Chondrocyte (in vitro differentiated cells): Measurements from ENCODE around the gene IKZF3. TPM values are rescaled to one million over a fixed set of nuclear protein-coding genes. Genes with fewer than 3 reads are reported as not detected.

Experiments
- DNase-seq: peaks from one replicate; pipeline ENCODE4 v3.0.0; 2021; ENCODE audit warnings: mixed read lengths, low spot score
- H3K27ac Mint-ChIP-seq: one replicate; pipeline ENCODE4 v1.8.0; 2021; ENCODE audit warnings: mild to moderate bottlenecking, moderate library complexity, mixed read lengths; ENCODE audit not compliant: unreplicated experiment
- H3K27me3 Mint-ChIP-seq: 2 replicates; pipeline ENCODE4 v1.8.0; 2021; ENCODE audit warnings: low read depth, mixed read lengths
- H3K36me3 Mint-ChIP-seq: 2 replicates; pipeline ENCODE4 v1.8.0; 2021; ENCODE audit warnings: low read depth, mixed read lengths
- H3K4me1 Mint-ChIP-seq: 2 replicates; pipeline ENCODE4 v1.8.0; 2021; ENCODE audit warnings: low read depth, mild to moderate bottlenecking, mixed read lengths
- H3K4me3 Mint-ChIP-seq: one replicate; pipeline ENCODE4 v1.8.0; 2021; ENCODE audit warnings: mild to moderate bottlenecking, moderate library complexity, mixed read lengths; ENCODE audit not compliant: unreplicated experiment
- H3K9me3 Mint-ChIP-seq: 2 replicates; pipeline ENCODE4 v1.8.0; 2021; ENCODE audit warnings: low read depth, mixed read lengths
- CTCF ChIP-seq: fragments of 200-600 bp; sonication (generic); IDR thresholded peaks from 2 replicates; pipeline ENCODE4 v1.5.0; 2021; ENCODE audit warnings: antibody characterized with exemption, mild to moderate bottlenecking, moderate library complexity
- total RNA-seq: library from RNA; stranded (reverse); gene quantifications from 3 replicates; pipeline ENCODE4 v1.2.1, GENCODE V29; 2021

IKZF3 gene
- total RNA-seq, 1 donor from 2014 or later = not detected

DNA sequence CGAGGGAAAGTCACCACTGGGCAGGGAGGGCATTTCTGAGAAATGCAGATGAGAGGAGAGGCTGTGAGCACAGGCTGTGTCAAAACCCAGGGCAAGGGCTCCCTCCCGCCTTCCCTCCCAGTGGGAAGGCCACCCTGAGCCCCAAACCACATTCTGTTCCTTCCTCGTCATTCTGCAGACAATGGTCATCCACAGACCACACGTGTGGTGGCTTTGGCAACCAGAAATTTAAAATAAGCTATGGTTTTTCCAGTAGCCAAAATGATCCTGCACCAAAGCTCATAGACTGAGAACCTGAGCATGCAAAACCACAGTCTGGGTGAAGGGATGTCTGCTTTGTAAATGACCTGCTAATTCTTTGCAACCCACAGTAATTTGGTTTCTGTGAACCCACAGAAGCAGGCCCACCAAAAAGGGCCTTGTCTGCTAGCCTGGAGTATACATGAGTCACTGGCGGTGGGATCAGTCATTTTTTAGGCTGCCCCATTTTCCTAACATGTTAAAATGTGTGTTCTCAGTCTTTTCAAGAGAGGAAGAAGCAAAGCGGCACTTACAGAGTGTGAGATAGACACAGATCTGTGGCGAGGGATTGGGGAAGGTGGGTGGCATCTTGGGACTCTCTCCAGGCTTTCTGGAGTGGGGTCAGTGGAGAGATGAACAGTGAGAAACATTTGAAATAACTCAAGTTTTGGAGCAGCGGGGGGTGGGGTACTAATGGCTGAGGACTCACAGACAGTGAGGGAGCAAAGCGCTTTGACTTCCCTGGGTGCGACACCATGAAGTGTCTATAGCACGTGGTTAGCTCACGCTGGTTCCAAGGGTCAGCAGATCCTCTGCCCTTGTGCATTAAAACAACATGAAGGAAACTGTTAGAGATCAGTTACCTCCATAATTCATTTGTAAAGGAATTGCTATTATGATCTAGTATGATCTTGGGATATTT is 105.9 kb downstream of the IKZF3 start:
- no peak for DNase-seq
- TF ChIP-seq CTCF = no peak
- Mint-ChIP-seq H3K4me1 (peaks cover 19% of the 10 kb centered on the region), H3K27me3 (peaks cover 14% of the 10 kb centered on the region), H3K4me3 (no peak overlapping the region), H3K9me3 (no peaks in the 10 kb centered on the region), H3K36me3 (no peaks in the 10 kb centered on the region), H3K27ac (no peak overlapping the region)

- no peak for DNase-seq
- no peak for TF ChIP-seq CTCF
- Mint-ChIP-seq H3K27me3 (peaks cover 14% of the 10 kb centered on the region), H3K4me1 (peaks cover 16% of the 10 kb centered on the region), H3K27ac (no peak overlapping the region), H3K9me3 (no peaks in the 10 kb centered on the region), H3K4me3 (no peak overlapping the region), H3K36me3 (no peaks in the 10 kb centered on the region)
These were observed 106.9 kb downstream of the IKZF3 start for GRCh38 chr17:39757176-39757662.

DNA sequence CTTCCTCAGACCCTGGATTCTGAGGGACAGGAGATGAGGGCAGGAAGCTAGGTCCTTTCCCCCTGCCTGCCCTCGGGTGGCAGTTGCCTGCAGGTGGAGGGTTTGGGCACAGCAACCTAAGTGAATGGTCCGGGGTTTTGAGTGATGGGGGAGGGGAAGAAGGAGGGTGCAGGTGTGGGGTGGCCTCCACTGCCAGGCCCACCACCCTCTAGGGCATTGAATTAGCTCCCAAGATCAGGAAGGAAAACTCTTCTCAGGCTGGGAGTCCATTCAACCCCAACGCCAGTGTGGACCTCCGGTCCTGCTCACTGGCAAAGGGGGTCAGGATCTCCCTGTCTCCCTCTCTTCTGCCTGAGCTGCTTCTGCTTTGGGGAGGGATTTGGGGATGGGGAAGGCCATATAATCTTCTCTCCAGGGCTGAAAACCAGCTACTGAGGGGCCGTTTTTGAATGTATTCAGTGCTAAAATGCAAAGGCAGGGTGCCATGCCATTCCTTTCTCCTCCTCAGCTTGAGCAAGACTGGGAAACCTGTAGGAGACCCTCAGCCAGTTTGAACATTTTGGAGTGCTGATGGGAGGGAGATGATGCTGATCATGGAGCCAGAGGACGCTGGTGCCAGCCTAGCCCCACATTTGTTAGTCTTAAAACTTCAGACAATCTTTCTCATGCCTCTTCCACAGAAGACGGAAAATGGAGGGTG is 107.6 kb downstream of the IKZF3 start:
- TF ChIP-seq CTCF = no peak
- Mint-ChIP-seq H3K27ac (no peak overlapping the region), H3K4me3 (no peak overlapping the region), H3K27me3 (peaks cover 14% of the 10 kb centered on the region), H3K9me3 (no peaks in the 10 kb centered on the region), H3K36me3 (no peaks in the 10 kb centered on the region), H3K4me1 (peaks cover 22% of the 10 kb centered on the region)
- DNase-seq = no peak

GRCh38 chr17:39755554-39756379 is 108.3 kb downstream of the IKZF3 start:
- Mint-ChIP-seq H3K4me1 (peaks cover 24% of the 10 kb centered on the region), H3K27me3 (peaks cover 14% of the 10 kb centered on the region), H3K36me3 (no peaks in the 10 kb centered on the region), H3K27ac (peak overlapping the region; percentile 83), H3K4me3 (no peak overlapping the region), H3K9me3 (no peaks in the 10 kb centered on the region)
- no peak for DNase-seq
- no peak for TF ChIP-seq CTCF
